HG03064 (cell line): ENCODE data around the gene DNAJC5.
"Not testable (repeated sequence)": the region's sequence is repeated elsewhere in the genome, so short reads cannot be mapped to it uniquely, and the experiment has no call there.

Source experiments
- ATAC-seq: cut with Tn5 transposase; IDR thresholded peaks from one replicate; pipeline ENCODE4 v1.9.1; 2021; ENCODE audit warnings: low read depth; ENCODE audit not compliant: unreplicated experiment

Gene DNAJC5, protein sequence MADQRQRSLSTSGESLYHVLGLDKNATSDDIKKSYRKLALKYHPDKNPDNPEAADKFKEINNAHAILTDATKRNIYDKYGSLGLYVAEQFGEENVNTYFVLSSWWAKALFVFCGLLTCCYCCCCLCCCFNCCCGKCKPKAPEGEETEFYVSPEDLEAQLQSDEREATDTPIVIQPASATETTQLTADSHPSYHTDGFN

DNA sequence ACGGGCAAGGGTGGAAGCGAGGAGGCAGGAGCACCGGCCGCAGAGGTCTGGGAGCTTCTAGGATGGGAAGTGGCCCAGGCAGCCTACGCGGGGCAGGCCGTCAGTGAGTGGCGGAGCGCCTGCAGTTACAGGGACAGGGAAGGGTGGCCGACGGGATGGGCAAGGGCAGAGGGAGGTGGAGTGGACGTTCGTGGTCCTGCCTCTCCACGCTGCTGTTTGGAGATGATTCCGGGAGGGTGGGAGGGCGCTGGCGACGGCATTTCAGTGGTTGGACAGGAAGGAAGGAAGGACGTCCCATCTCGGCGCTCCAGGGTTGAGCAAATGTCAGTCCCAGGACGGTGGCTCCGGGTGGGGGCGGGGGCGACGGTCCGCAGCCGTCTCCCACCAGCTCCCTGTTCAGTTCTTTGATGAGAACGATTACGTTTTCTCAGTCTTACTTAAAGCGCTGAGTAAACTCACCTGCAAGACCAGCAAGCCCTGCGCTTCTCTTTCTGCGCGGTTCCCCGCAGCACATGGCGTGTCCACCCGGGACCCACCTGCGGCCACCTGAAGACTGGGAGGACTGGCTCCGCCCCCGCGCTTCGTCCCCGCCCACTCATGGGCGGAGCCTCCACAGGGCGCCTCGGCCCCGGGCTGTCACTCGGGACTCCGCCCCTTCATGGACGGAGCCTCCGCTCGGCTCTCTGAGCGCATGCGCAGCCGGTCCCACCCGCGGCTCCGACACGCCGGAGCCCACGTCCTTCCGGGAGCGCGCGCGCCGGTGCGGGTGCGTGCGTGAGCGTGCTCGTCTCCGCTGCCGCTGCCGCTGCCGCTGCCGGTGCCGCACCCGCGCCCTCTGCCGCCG lies at the start of gene DNAJC5:
TSS of gene DNAJC5 (plus strand) at position 769 of the 844 bp plus-strand sequence. CDS start 33,220 bp downstream, outside the sequence.
- ATAC-seq = peak; percentile 70

DNA sequence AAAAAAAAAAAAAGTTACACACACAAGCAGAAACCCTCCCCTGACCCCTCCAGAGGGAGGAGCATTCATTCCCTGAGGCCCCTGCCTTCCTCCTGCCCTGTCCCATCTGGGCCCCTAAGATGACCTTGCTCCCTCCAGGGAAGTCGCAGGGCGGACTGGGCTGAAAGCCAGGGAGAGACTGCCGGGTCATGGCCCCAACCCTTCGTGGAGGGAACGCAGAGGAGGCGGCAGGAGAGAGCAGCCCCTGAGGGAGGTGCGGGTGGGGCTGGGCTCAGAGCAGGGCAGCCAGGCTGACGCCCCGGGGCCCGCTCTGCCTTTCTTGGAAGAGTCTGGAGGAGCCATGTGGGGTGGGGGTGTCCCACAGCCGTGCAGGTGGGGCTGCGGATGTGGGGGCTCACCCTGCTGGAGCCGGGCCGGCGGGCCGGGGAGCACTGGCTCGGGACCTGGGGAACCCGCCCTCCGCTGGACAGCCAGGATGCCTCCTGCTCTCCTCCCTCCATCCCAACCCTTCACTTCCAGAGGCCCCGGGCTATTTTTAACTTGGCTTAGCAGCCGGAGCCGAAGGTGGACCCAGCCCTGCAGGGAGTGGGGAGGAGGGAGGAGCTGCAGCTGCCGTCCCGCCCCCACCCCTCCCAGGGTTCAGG lies 48.7 kb upstream of the DNAJC5 start:
- ATAC-seq = no peak

DNA sequence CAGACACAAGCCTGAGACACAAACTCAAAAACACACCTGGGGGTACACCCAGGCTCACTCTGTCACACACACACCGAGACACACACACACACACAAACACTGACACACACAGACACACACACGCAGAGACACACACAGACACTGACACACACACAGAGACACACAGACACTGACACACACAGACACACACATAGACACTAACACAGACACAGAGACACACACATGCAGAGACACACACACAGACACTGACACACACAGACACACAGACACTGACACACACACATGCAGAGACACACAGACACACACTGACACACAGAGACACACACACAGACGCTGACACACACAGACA lies 48.1 kb upstream of the DNAJC5 start:
- no peak for ATAC-seq

DNA sequence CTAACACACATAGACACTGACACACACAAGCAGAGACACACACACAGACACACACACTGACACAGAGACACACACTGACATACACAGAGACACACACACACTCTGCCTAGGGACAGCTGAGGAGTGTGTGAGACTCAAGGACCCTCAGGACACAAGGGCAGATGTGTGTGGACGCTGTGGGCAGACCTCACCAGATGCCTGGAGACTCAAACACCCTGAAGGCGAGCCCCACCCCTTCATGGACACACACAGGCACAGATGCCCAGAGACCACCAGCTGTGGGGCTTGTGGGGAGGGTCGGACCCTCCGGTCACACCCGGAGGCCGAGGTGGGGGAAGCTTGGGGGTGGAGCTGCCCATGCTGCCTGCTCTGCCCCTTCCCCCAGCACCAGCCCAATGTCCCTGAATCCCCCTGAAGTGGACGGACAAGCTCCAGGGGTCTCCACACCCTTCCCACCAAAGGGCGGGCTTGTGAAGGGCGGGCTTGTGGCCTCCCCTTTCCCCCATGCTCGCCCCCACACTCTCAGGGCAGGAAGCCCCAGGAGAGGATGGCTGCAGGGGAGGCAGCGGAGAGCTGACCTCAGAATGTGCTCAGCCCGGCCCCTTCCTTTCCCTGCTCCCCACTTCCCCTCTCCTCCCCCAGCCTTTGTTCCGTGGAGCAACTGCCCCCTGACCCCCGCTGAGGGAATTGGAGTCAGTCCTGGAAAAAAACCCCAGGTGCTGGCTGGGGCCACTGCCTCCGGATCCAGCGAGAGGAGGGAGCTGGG lies 47.5 kb upstream of the DNAJC5 start:
- no peak for ATAC-seq

DNA sequence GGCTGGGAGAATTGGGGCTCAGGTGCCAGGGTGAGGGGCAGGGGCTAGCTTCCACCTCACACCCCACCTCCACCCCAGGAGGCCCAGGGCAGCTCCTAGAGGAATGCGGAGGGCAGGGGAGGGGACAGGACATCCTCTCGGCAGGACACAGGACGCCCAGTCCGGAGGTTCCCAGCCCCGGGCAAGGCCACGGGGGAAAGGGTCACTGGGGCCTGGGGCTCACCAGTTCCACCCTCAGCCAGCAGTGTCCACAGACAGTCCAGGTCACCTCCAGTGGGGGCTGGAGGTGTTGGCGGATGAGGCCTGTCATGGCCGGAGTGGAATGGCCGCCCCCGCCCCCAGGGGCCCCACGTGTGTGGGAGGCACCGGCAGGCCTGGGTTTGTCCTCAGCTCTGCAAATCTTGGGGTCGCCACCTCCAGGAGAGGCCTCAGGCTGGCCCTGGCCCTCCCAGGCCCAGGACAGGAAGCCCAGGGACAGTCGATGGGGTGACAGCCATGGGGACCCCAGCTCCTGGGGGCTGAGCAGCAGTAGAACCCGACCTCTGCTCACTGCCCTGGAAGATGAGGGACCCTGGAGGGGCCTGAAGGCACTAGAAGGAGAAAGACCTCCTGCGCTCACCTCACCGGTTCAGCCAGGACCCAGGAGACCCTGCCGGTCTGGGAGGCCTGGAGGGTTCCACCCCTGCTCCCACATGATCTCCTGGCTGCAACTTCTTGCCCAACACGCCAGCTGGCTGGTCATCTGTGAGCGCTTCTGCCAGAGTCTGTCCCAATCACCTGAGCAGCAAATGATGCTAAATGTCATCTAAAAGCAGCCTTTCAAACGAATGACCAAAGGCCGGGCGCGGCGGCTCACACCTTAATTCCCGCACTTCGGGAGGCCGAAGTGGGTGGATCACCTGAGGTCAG lies 46.7 kb upstream of the DNAJC5 start:
- ATAC-seq = no peak

DNA sequence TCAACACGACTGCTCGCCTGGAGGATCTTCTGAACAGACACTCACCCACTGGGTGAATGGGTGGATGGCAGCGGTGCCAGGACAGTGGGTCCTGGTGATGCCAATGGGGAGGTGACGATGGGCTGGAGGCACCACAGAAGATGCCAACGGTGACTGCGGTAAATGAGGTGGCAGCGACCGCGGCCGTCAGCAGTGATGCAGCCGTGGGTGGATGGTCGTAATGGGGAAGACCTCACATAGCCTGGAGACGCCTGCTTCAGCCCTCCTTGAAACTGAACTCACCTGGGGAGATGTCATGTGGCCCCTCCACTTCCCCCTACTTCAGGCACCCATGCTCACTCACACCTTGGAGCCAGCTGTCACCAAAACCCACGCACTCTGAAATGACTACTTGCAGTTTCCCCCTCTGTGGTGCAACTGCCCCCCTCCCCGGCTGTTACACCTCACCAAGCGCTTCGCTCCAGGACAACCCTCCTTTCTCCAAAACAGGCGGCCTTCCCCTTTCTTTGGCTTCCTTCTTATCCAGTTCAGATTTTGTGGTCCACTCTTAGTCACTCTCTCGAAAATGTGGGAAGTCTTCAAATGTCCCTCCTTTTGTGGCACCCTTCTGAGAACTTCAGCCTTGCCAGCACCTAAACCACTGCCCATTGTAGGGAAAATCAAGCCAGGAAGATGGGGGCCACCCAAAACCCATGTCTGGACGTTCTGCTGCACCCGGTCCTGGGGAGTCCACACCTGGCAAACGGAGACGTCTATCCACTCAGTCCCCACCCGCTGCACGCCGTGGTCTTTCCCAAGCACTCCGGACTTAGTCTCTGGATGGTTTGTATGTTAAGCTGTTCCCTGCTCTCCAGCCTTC lies 44.0 kb upstream of the DNAJC5 start:
- ATAC-seq = peak; percentile 67

DNA sequence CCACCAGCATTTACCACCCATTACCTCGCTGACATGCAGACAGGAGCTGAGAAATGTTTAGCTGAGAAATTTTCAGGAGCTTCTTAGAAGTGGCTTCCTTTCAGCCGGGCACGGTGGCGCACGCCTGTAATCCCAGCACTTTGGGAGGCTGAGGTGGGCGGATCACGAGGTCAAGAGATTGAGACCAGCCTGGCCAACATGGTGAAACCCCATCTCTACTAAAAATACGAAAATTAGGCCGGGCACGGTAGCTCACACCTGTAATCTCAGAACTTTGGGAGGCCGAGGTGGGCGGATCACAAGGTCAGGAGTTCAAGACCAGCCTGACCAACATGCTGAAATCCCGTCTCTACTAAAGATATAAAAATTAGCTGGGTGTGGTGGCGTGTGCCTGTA lies 43.4 kb upstream of the DNAJC5 start:
- not testable (repeated sequence) for ATAC-seq

DNA sequence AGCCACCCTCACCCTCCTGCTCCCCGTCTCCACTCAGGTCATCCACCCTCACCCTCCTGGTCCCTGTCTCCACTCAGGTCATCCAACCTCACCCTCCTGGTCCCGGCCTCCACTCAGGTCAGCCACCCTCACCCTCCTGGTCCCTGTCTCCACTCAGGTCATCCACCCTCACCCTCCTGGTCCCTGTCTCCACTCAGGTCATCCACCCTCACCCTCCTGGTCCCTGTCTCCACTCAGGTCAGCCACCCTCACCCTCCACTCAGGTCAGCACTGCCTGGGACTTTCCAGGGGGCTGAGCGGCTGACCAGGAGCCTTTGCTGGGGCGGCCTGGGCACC lies 41.2 kb upstream of the DNAJC5 start:
- not testable (repeated sequence) for ATAC-seq

DNA sequence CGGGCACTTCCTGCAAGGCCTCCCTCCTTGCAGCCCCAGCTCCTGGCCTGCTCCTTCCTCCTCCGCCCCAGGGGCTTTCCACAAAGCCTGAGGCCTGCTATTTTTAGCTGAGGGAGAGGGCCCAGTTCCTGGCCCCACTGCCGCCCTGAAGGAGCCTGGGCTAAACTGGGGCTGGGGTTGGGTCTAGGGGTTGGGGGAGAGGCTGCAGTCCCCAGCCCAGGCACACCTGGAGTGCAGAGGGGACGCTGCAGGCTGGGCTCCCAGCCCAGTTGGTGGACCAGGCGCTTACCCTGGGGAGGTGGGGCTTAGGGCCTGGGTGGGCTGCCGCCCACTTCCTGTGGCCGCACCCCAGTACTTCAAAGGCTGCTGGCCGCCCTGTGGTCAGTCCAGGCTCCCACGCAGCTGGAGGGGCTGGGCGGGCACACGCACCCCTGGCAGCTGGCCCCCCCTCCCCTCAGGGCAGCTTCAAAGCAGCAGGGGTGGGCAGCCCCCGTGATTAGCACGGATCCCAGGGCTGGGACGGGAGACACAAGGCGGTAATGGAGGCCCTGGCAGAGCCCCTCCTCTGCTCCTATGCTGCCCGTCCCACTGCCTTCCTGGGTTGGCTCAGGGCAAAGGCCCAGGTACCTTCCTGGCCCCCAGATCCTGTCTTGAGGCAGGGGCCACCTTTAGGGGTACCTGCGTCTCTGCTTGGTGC lies 40.7 kb upstream of the DNAJC5 start:
- ATAC-seq = no peak

DNA sequence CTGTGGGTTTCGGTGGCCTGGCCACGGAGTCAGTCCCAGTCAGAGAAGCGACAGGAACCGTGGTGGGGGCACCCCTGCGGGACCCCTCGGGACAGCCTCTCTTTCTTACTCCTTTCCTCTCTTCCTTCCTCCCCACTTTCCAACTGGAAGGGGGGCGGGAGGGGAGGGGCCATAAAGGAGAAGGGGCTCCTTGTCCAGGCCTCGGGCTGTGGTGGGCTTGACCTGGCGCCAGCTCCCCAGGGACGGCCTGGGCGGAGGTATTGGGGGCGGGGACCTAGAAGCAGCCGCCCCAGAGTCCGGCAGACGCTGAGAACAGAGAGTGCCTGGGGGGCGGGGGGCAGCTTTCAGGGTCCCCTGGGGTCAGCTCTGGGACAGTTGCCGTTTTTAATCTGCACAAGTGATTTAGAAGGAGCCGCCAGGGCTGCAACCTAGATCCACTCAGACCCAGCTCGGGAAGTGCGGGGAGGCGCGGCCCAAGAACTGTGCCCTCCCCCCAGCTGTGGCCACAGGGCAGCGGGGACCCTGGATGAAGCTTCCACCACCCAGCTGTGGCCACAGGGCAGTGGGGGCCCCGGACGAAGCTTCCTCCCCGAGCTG lies 40.1 kb upstream of the DNAJC5 start:
- ATAC-seq = no peak

DNA sequence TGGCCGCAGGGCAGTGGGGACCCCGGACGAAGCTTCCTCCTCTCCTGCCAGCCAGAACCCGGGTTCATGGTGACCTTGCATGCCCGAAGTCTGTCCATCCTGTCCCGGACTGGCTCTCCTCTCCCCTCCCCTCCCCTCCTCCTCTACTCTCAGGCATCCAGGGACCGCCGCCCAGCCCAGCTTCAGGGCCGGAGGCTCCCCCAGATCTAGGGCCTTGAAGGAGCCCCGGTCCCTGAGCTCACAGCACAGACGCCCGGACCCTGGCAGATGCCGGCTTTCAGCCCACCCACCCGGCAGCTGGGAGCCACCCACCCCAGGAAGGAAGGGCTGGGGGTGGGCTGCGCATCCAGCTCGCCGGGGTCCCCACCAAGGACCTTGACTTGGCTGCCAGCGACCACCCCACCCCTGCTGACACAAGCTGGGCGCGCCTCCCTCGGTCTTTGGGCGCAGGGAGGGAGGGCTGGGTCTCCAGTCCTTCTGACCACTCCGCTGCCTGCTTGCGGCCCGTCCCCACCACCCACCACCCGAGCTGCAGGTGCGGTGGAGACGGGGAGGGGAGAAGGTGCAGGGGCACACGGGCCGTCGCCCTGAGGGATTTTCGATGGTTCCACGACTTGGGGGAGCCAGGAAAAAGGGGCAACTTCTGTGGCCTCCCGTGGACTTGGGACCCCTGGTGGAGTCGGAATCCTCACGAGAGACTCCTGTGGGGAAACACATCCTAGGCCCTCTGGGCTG lies 39.4 kb upstream of the DNAJC5 start:
- no peak for ATAC-seq

DNA sequence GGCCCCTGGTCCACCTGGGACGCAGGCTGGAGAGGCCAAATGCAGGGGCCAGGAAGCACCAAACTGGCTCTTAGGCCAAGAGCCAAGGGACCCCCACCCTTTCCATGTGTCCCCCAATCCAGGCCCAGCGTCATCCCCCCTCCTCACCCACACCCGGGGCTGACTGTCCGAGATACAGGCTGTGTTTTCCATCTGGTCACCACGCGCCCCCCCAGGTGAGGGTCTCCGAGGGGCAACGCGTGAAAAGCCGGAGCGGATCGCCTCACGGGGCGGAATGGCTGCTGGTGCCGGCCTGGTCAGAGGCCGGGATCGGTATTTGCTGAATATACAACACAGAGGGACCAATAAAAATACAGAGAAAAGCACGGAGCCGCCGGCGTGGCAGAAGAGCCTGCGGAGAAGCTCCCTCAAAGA lies 38.8 kb upstream of the DNAJC5 start:
- no peak for ATAC-seq

DNA sequence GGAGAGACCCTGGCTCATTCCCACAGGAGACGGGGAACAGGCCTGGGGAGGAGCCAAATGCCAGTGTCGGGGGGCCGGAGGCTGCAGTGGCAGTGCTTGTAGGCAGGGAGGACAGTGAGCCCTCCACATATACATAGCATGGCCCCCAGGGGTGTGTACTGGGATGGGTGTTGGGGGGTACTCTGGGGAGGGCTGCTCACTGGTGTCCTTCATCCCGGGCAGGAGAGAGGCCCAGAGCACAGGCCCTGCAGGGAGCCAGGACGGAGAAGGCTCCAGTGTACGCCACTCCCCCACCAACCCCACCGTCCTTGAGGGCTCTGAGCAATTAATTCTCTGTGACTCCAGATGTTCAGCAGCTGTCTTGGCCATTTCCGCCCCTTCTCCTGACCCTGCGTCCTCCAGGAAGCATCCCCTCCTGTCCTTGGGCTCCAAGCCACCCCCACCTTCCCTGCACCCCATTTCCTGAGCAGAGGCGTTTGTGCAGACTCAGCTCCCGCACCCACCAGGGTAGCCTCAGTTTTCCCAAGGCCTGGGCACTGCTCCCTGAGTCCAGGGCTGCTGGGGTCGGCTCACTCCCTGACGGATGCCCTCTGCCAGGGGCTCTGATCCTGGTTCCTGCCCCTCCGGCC lies 37.0 kb upstream of the DNAJC5 start:
- ATAC-seq = no peak

DNA sequence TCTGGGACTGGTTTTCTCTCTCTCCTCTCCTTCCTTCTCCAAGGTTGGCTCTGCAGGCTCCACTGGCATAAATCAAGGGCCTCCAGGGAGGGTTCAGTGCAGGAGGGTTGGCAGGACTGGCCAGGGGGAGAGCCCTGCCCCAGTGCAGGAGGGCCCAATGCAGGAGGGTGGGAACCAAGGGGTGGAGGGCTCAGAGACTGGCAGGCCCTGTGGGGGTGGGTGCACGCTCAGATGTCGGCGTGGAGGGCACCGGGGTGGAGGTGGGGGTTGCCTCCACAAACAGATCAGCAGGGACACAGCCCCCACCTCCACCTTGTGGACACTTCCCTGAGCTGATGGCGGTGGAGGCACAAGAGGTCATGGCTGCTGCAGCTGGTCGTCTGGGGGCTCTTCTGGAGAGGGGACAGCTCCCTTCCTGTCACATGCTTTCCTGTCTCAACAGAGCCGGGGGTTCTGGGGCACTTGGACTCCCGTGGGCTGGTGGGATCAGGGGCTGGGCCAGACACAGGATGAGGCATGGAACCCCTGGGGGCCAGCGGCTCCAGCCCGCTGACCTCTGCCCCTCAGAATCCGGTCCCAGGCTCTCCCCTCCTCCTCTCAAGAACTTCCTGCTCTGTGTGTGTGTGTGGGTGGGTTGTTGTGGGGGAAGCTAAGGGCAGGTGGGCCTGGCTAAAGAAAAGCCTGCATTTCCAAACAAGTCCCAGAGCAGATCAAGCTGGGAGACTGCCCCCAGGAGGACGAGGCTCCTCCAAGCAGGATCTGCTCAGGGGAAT lies 36.3 kb upstream of the DNAJC5 start:
- no peak for ATAC-seq

DNA sequence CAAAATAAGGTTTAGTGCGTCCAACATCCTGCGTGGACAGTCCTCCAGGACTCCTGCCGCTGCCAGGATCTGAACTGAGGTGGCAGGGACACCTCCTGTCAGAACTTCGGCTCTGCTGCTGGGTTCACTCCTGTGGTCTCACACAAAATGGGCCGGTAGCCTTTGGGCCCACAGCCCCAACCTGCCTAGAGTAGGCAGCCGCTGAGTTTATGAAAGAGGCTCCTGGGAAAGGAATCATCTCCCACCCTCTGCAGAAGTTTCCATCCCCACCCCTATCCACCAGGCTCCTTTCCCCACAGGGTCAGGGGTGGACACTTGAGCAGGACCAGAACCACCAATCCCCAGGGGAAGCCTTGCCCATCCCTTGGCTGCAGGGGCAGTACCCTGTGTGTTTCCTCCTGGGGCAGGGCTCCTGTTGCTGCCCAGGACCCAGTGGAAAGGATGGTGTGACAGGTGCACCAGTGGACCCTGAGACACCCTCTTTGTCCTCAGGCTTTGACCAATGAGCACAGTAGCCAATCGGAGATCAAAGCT lies 35.7 kb upstream of the DNAJC5 start:
- ATAC-seq = no peak
